Fibroblast of pulmonary artery (primary cell): Measurements from ENCODE around the gene SLC7A6OS.

Source experiments
- DNase-seq: peaks from one replicate; pipeline ENCODE4 v3.0.0-alpha.2; 2010; ENCODE audit warnings: low read depth
- H3K4me3 ChIP-seq: replicated peaks from 2 replicates; pipeline ENCODE4 v1.5.1; 2011; ENCODE audit warnings: low read depth, mild to moderate bottlenecking, control low read depth, low read length, moderate library complexity
- TF ChIP-seq, protein P1 (sequence below): IDR thresholded peaks from 2 replicates; pipeline ENCODE4 v1.5.1; 2011; ENCODE audit warnings: mild to moderate bottlenecking, control low read depth, low read length, inconsistent platforms; ENCODE audit errors: missing control alignments

SLC7A6OS gene

DNA sequence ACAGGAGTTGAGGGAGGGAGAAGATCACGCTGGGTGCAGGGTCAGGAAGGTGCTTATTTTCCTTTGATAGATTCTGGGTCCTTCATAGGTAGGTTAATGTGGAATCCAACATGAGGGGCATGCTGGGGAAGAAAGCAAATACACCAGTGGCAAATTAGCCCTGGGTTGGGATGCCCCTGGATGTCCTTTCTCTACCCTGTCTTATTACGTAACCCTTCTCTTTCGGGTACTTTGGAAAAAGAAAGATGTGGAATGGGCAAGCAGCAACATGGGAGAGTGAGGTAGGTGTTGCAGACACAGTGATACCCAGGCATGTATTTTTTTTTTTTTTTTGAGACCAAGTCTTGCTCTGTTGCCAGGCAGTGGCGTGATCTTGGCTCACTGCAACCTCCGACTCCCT is 37.3 kb downstream of the SLC7A6OS start:
- TF ChIP-seq, protein P1, sequence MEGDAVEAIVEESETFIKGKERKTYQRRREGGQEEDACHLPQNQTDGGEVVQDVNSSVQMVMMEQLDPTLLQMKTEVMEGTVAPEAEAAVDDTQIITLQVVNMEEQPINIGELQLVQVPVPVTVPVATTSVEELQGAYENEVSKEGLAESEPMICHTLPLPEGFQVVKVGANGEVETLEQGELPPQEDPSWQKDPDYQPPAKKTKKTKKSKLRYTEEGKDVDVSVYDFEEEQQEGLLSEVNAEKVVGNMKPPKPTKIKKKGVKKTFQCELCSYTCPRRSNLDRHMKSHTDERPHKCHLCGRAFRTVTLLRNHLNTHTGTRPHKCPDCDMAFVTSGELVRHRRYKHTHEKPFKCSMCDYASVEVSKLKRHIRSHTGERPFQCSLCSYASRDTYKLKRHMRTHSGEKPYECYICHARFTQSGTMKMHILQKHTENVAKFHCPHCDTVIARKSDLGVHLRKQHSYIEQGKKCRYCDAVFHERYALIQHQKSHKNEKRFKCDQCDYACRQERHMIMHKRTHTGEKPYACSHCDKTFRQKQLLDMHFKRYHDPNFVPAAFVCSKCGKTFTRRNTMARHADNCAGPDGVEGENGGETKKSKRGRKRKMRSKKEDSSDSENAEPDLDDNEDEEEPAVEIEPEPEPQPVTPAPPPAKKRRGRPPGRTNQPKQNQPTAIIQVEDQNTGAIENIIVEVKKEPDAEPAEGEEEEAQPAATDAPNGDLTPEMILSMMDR = no peak
- no peak for DNase-seq
- no peak overlapping the region for H3K4me3 ChIP-seq

DNA sequence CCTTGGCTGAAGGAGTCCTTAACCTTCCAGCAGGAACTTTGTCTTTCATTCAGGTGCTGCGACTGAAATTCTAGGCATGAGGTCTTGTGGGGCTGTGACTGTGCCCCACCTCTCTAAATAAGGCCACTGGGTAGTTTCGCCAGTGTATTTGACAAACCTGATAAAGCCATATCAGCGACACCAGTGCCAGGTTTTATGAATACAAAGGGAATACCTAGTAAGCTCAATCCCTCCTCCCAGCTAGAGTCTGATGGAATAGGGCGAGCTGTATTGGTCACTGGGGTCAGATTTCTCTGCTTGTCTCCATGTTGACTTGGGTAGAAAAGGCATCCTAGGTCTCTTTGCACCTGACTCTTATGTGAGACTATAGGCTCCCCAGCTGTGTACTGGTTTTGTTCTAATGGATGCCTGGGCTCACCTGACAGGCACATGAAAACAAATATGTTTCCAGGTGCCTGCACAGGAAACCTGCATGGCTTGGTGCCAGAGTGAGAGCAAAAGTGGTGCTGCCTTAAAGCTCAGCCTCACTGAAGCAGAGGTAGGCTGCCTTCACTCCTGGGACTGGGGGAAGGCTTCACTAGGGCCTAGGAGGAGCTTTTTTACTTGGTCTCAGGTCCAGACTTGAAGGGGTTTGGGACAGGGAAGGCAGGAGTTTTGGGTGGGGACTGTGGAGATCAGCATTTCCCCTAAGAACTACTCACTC is 38.1 kb downstream of the SLC7A6OS start:
- TF ChIP-seq, protein P1 = no peak
- DNase-seq = no peak
- no peak overlapping the region for H3K4me3 ChIP-seq

DNA sequence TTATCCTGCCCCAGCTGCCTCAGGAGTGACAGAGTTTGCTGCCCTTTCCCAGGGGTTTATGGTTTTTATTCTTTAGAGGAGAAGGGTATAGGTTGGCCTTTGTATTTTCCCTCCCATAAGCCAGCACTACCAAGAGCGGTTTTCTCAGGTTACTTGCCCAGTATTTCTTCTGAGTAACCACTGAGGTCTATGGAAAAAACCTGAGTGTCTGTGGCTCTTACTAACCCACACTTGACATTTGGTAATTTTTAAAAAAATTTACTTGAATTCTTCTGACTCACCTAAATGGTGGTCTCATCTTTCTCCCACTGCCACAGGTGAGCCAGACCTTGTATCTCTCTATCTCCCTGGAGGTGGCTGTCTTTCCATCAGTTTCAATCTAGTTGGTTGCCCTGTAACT is 40.4 kb downstream of the SLC7A6OS start:
- no peak for DNase-seq
- no peak overlapping the region for H3K4me3 ChIP-seq
- TF ChIP-seq, protein P1 = no peak

DNA sequence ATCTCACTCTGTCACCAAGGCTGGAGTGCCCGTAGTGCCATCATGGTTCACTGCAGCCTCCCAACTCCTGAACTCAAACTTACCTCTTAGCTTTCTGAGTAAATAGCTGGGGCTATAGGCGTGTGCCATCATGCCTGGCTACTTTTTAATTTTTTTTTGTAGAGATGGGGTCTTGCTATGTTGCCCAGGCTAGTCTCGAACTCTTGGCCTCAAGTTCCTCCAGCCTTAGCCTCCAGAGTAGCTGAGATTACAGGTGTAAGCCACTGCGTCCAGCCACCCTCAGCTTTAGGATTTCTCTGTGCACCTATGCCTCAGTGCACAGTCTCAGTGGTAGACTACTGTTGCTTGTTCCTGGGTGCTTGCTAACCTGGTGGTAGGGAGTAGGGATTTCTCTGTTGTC is 41.0 kb downstream of the SLC7A6OS start:
- H3K4me3 ChIP-seq = no peak overlapping the region
- TF ChIP-seq, protein P1 = no peak
- DNase-seq = no peak

GRCh38 chr16:68267612-68268405 is 42.9 kb downstream of the SLC7A6OS start:
- DNase-seq = no peak
- TF ChIP-seq, protein P1 = no peak
- no peak overlapping the region for H3K4me3 ChIP-seq

- peak; percentile 64 for DNase-seq
- TF ChIP-seq, protein P1 = no peak
- H3K4me3 ChIP-seq = peak overlapping the region; percentile 89
Measured at GRCh38 chr16:68265078-68265920, 45.4 kb downstream of the SLC7A6OS start.
